PC-3 (cell line): ENCODE data around the gene COQ10A. TPM values are rescaled to one million over a fixed set of nuclear protein-coding genes. Genes with fewer than 3 reads are reported as not detected.

ENCODE experiments used
- ATAC-seq: fragments of 200-7000 bp; cut with Tn5 transposase; 2 replicates; pipeline ENCODE4 v1.9.1; 2020; ENCODE audit warnings: mild to moderate bottlenecking, moderate library complexity
- BruUV-seq: library from RNA; stranded (reverse); fragments of 400-500 nt; replicated peaks from 2 replicates; lab custom pipeline; 2021; lab: Mats Ljungman, UMichigan
- CTCF ChIA-PET: fragments of 300-600 bp; sonication (Branson Sonifier 250); formaldehyde crosslinking; loops from one replicate; lab custom pipeline; 2022; ENCODE audit warnings: antibody characterized with exemption; lab: Charles Lee
- POLR2A ChIA-PET: fragments of 300-600 bp; sonication (Branson Sonifier 250); formaldehyde crosslinking; loops from one replicate; lab custom pipeline; 2022; ENCODE audit warnings: antibody characterized with exemption; ENCODE audit not compliant: unreplicated experiment; lab: Charles Lee
- DNase-seq: peaks from one replicate; pipeline ENCODE4 v3.0.0-alpha.2; 2015
- H2AFZ ChIP-seq: fragments of 300-600 bp; sonication (generic); 2 replicates; pipeline ENCODE4 v1.6.0; 2016; ENCODE audit warnings: antibody characterized with exemption, low read length
- H3F3A ChIP-seq: fragments of 300-600 bp; sonication (generic); one replicate; pipeline ENCODE4 v1.6.0; 2017; ENCODE audit warnings: antibody characterized with exemption, low read length, control low read depth, mild to moderate bottlenecking; ENCODE audit not compliant: unreplicated experiment
- H3K27ac ChIP-seq: fragments of 300-600 bp; sonication (generic); 2 replicates; pipeline ENCODE4 v1.5.1; 2016; ENCODE audit warnings: mild to moderate bottlenecking, low read length
- H3K27me3 ChIP-seq: fragments of 300-600 bp; sonication (generic); 2 replicates; pipeline ENCODE4 v1.6.1; 2016; ENCODE audit warnings: low read length, mixed read lengths
- H3K36me3 ChIP-seq: fragments of 300-600 bp; sonication (generic); 2 replicates; pipeline ENCODE4 v1.6.1; 2016; ENCODE audit warnings: low read depth, mixed run types, low read length, mixed read lengths
- H3K4me1 ChIP-seq: fragments of 300-600 bp; sonication (generic); 2 replicates; pipeline ENCODE4 v1.5.1; 2016; ENCODE audit warnings: low read length; ENCODE audit not compliant: insufficient read depth
- H3K4me2 ChIP-seq: fragments of 300-600 bp; sonication (generic); 2 replicates; pipeline ENCODE4 v1.6.0; 2016; ENCODE audit warnings: low read length
- H3K4me3 ChIP-seq: fragments of 300-600 bp; sonication (generic); 2 replicates; pipeline ENCODE4 v1.5.1; 2016; ENCODE audit warnings: mild to moderate bottlenecking, low read length, mixed read lengths
- H3K79me2 ChIP-seq: fragments of 300-600 bp; sonication (generic); 2 replicates; pipeline ENCODE4 v1.6.1; 2017; ENCODE audit warnings: low read length, mixed read lengths
- H3K9ac ChIP-seq: fragments of 300-600 bp; sonication (generic); 2 replicates; pipeline ENCODE4 v1.6.0; 2016; ENCODE audit warnings: mild to moderate bottlenecking, low read length
- H3K9me2 ChIP-seq: fragments of 300-600 bp; sonication (generic); replicated peaks from 2 replicates; pipeline ENCODE4 v1.6.1; 2016; ENCODE audit warnings: mixed run types, low read length, mixed read lengths
- H3K9me3 ChIP-seq: fragments of 300-600 bp; sonication (generic); 2 replicates; pipeline ENCODE4 v1.6.1; 2016; ENCODE audit warnings: low read length, mixed read lengths
- H4K20me1 ChIP-seq: fragments of 300-600 bp; sonication (generic); 2 replicates; pipeline ENCODE4 v1.6.1; 2016; ENCODE audit warnings: low read length, mixed read lengths
- CTCF ChIP-seq: fragments of 300-600 bp; sonication (generic); conservative IDR thresholded peaks from 2 replicates; pipeline ENCODE4 v1.5.1; 2017; ENCODE audit warnings: antibody characterized with exemption, low read depth, mild to moderate bottlenecking, low read length
- EZH2 ChIP-seq: fragments of 300-600 bp; sonication (generic); IDR thresholded peaks from one replicate; pipeline ENCODE4 v1.6.1; 2017; ENCODE audit warnings: antibody characterized with exemption, mild to moderate bottlenecking, low read length; ENCODE audit not compliant: unreplicated experiment
- EZH2phosphoT487 ChIP-seq: fragments of 300-600 bp; sonication (generic); IDR thresholded peaks from 2 replicates; pipeline ENCODE4 v1.6.1; 2018; ENCODE audit warnings: mild to moderate bottlenecking, antibody characterized with exemption, low read length, borderline replicate concordance
- intact Hi-C: fragments of 100-400 bp; cut with micrococcal nuclease; formaldehyde crosslinking; loops from 2 replicates; pipeline ENCODE4 v1.9.0; 2023
- total RNA-seq: library from RNA; depleted of rRNA; stranded (reverse); fragments of >200 nt; gene quantifications from 2 replicates; pipeline ENCODE4 v1.2.3, GENCODE V29; 2014

The COQ10A gene
- total RNA-seq, 1 experiment from 2014 or later, result 9.8 TPM

GRCh38 chr12:56247923-56248322 is 18.8 kb upstream of the COQ10A start:
- Histone ChIP-seq H4K20me1 (no peaks in the 10 kb centered on the region), H3K79me2 (no peaks in the 10 kb centered on the region), H3K36me3 (peaks cover 55% of the 10 kb centered on the region), H3K9ac (no peak overlapping the region), H2AFZ (no peak overlapping the region), H3K9me3 (no peaks in the 10 kb centered on the region), H3K27me3 (no peaks in the 10 kb centered on the region), H3F3A (no peaks in the 10 kb centered on the region), H3K9me2 (no peaks in the 10 kb centered on the region), H3K4me1 (no peaks in the 10 kb centered on the region), H3K4me3 (no peak overlapping the region), H3K27ac (no peak overlapping the region), H3K4me2 (no peak overlapping the region)
- intact Hi-C loops, result no loop called here
- TF ChIP-seq CTCF, result no peak
- no peak for TF ChIP-seq EZH2
- no peak for TF ChIP-seq EZH2phosphoT487
- DNase-seq, result no peak
- ChIA-PET CTCF (interaction anchor here (0.6 kb wide), 1 partner anchor 18 kb away, joined by 3 read pairs; the partner anchor contains the start of gene SLC39A5), POLR2A (interaction anchor here (0.5 kb wide), 1 partner anchor 174 kb away, joined by 3 read pairs; no protein-coding TSS in a partner anchor)
- ATAC-seq, result no peak
- BruUV-seq, result no TSS peak

GRCh38 chr12:56248711-56249110 is 18.0 kb upstream of the COQ10A start:
- Histone ChIP-seq H3K27ac (no peak overlapping the region), H2AFZ (no peak overlapping the region), H3K9ac (no peak overlapping the region), H3K36me3 (peaks cover 59% of the 10 kb centered on the region), H3K27me3 (no peaks in the 10 kb centered on the region), H3K79me2 (no peaks in the 10 kb centered on the region), H3K9me2 (no peaks in the 10 kb centered on the region), H3F3A (no peaks in the 10 kb centered on the region), H4K20me1 (no peaks in the 10 kb centered on the region), H3K4me1 (no peaks in the 10 kb centered on the region), H3K4me3 (no peak overlapping the region), H3K9me3 (no peaks in the 10 kb centered on the region), H3K4me2 (no peak overlapping the region)
- DNase-seq (no peak), ATAC-seq (no peak)
- BruUV-seq, result no TSS peak
- POLR2A ChIA-PET, result no interaction called here
- intact Hi-C loops, result no loop called here
- TF ChIP-seq CTCF (no peak), EZH2 (no peak)
- CTCF ChIA-PET, result interaction anchor here (0.6 kb wide), 1 partner anchor 19 kb away, joined by 3 read pairs; the partner anchor contains the start of gene SLC39A5

- ATAC-seq (no peak), DNase-seq (no peak)
- Histone ChIP-seq H3F3A (no peaks in the 10 kb centered on the region), H3K4me3 (no peak overlapping the region), H3K79me2 (peaks cover 27% of the 10 kb centered on the region), H3K4me2 (no peak overlapping the region), H2AFZ (no peak overlapping the region), H3K9ac (no peak overlapping the region), H3K4me1 (peaks cover 14% of the 10 kb centered on the region), H3K9me3 (no peaks in the 10 kb centered on the region), H3K9me2 (no peaks in the 10 kb centered on the region), H3K27me3 (no peaks in the 10 kb centered on the region), H3K36me3 (peaks cover 59% of the 10 kb centered on the region), H3K27ac (no peak overlapping the region), H4K20me1 (peaks cover 12% of the 10 kb centered on the region; the same call in 1 of the 2 replicates)
- ChIA-PET POLR2A (no interaction called here), CTCF (no interaction called here)
- no TSS peak for BruUV-seq
- intact Hi-C loops, result no loop called here
- TF ChIP-seq EZH2phosphoT487 (no peak), CTCF (no peak), EZH2 (no peak)
These were observed 14.1 kb upstream of the COQ10A start for GRCh38 chr12:56252649-56253048.
